ENCODE measurements around the gene TMEM267.

- TF ChIP-seq CTCF (IDR thresholded peaks at IDR 0.05; ENCODE audit: borderline replicate concordance, extremely low read depth, low read length, poor library complexity, severe bottlenecking) (no peak), EZH2 (IDR thresholded peaks at IDR 0.05; ENCODE audit: borderline replicate concordance, low read depth, low read length, severe bottlenecking) (no peak)
Observed at GRCh38 chr5:43429016-43429415, 54.6 kb downstream of the TMEM267 start.

All from DND-41 (cell line).